HCT116 (cell line): Measurements from ENCODE around the gene KNSTRN.

Source experiments
- CBX3 ChIP-seq: IDR thresholded peaks from 2 replicates; pipeline ENCODE4 v1.6.1; 2012; ENCODE audit warnings: low read depth
- CEBPB ChIP-seq: IDR thresholded peaks from 2 replicates; pipeline ENCODE4 v1.6.1; 2012; ENCODE audit warnings: low read depth
- EZH2 ChIP-seq: fragments of 200-600 bp; sonication (generic); IDR thresholded peaks from 2 replicates; pipeline ENCODE4 v1.6.1; 2017; ENCODE audit warnings: antibody characterized with exemption, mixed run types
- EZH2phosphoT487 ChIP-seq: fragments of 200-600 bp; IDR thresholded peaks from 2 replicates; pipeline ENCODE4 v1.6.1; 2018; ENCODE audit warnings: antibody characterized with exemption, borderline replicate concordance
- JUND ChIP-seq: IDR thresholded peaks from 2 replicates; pipeline ENCODE4 v1.6.1; 2012
- MAX ChIP-seq: IDR thresholded peaks from 2 replicates; pipeline ENCODE4 v1.6.1; 2012
- POLR2A ChIP-seq: IDR thresholded peaks from 2 replicates; pipeline ENCODE4 v1.7.0; 2011; ENCODE audit warnings: borderline replicate concordance; ENCODE audit not compliant: insufficient read depth, insufficient read length; ENCODE audit errors: extremely low read depth
- RAD21 ChIP-seq: IDR thresholded peaks from 2 replicates; pipeline ENCODE4 v1.6.1; 2012; ENCODE audit warnings: low read depth, mild to moderate bottlenecking
- REST ChIP-seq: IDR thresholded peaks from 2 replicates; pipeline ENCODE4 v1.6.1; 2012; ENCODE audit warnings: low read depth
- SP1 ChIP-seq: IDR thresholded peaks from 2 replicates; pipeline ENCODE4 v1.6.1; 2012; ENCODE audit warnings: low read depth
- YY1 ChIP-seq: IDR thresholded peaks from 2 replicates; pipeline ENCODE4 v1.6.1; 2011; ENCODE audit warnings: low read length, low read depth, moderate library complexity, mild to moderate bottlenecking; ENCODE audit not compliant: insufficient replicate concordance; ENCODE audit errors: extremely low read depth
- ZNF274 ChIP-seq: fragments of 200-500 bp; sonication (Bioruptor generic); IDR thresholded peaks from 2 replicates; pipeline ENCODE4 v1.6.1; 2014; ENCODE audit warnings: mild to moderate bottlenecking, low read depth, low read length, inconsistent platforms
- TF ChIP-seq, protein P1 (sequence below), 3 experiments: fragments of 200-600 bp in 1 of 3; sonication (generic) in 1 of 3; IDR thresholded peaks in 2 of 3; conservative IDR thresholded peaks in 1 of 3; 2 replicates each; pipeline ENCODE4 v1.5.1; 2012 to 2017; ENCODE audit warnings: low read depth in 2 of 3, low read length in 2 of 3, antibody characterized with exemption in 1 of 3, borderline replicate concordance in 1 of 3, control low read depth in 1 of 3, mild to moderate bottlenecking in 1 of 3, mixed read lengths in 1 of 3, mixed run types in 1 of 3, moderate library complexity in 1 of 3; ENCODE audit not compliant: insufficient read depth in 1 of 3

GRCh38 chr15:40418126-40418525 lies 35.6 kb downstream of the KNSTRN start:
- TF ChIP-seq, protein P1, sequence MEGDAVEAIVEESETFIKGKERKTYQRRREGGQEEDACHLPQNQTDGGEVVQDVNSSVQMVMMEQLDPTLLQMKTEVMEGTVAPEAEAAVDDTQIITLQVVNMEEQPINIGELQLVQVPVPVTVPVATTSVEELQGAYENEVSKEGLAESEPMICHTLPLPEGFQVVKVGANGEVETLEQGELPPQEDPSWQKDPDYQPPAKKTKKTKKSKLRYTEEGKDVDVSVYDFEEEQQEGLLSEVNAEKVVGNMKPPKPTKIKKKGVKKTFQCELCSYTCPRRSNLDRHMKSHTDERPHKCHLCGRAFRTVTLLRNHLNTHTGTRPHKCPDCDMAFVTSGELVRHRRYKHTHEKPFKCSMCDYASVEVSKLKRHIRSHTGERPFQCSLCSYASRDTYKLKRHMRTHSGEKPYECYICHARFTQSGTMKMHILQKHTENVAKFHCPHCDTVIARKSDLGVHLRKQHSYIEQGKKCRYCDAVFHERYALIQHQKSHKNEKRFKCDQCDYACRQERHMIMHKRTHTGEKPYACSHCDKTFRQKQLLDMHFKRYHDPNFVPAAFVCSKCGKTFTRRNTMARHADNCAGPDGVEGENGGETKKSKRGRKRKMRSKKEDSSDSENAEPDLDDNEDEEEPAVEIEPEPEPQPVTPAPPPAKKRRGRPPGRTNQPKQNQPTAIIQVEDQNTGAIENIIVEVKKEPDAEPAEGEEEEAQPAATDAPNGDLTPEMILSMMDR (IDR thresholded peaks at IDR 0.05 in 2 of 3, conservative IDR thresholded peaks at IDR 0.05 in 1 of 3; ENCODE audit: borderline replicate concordance in 1 of 3, insufficient read depth in 1 of 3, low read depth in 2 of 3, low read length in 2 of 3): no peak
- TF ChIP-seq POLR2A: no peak
- TF ChIP-seq ZNF274: no peak
- TF ChIP-seq CEBPB: no peak
- TF ChIP-seq SP1: no peak
- no peak for TF ChIP-seq EZH2phosphoT487
- TF ChIP-seq RAD21: no peak
- TF ChIP-seq YY1: no peak
- TF ChIP-seq REST: no peak
- TF ChIP-seq CBX3: no peak
- TF ChIP-seq EZH2: no peak
- TF ChIP-seq JUND: no peak
- TF ChIP-seq MAX: no peak
